GM12878 (cell line): ENCODE data around the gene POLD4. TPM values are rescaled to one million over a fixed set of nuclear protein-coding genes. Genes with fewer than 3 reads are reported as not detected.

Experiments used
- ATAC-seq: fragments of 200-7000 bp; cut with Tn5 transposase; 3 replicates; pipeline ENCODE4 v1.9.1; 2020; ENCODE audit warnings: mild to moderate bottlenecking, moderate library complexity
- BruUV-seq: library from RNA; stranded (reverse); fragments of 400-500 nt; replicated peaks from 2 replicates; lab custom pipeline; 2021; lab: Mats Ljungman, UMichigan
- CTCF ChIA-PET: fragments of 300-600 bp; sonication (Branson Sonifier 250); formaldehyde crosslinking; extraction: SDS; loops from one replicate; lab custom pipeline; 2021; ENCODE audit warnings: inconsistent platforms; lab: Yijun Ruan, JAX
- POLR2A ChIA-PET: fragments of 350-600 bp; formaldehyde crosslinking; extraction: SDS; loops from one replicate; lab custom pipeline; 2021; ENCODE audit warnings: inconsistent platforms; lab: Charles Lee
- RAD21 ChIA-PET: fragments of 300-600 bp; sonication (Branson Sonifier 250); formaldehyde crosslinking; loops from one replicate; lab custom pipeline; 2023; ENCODE audit warnings: antibody characterized with exemption; ENCODE audit not compliant: unreplicated experiment; lab: Charles Lee
- SMC1A ChIA-PET: fragments of 300-600 bp; sonication (Branson Sonifier 250); formaldehyde crosslinking; loops from one replicate; lab custom pipeline; 2023; ENCODE audit not compliant: unreplicated experiment, uncharacterized antibody; lab: Charles Lee
- DNase-seq: peaks from one replicate; pipeline ENCODE4 v3.0.0-alpha.2; 2011; ENCODE audit warnings: low read depth, low spot score
- FAIRE-seq: peaks from 3 replicates; lab custom pipeline; 2011; peaks lifted over from hg19 to GRCh38; lab: Jason Lieb, UNC
- H2AFZ ChIP-seq: 2 replicates; pipeline ENCODE4 v1.6.0; 2011; ENCODE audit warnings: low read depth, low read length, control low read depth; ENCODE audit not compliant: control insufficient read depth
- H3K27ac ChIP-seq: 2 replicates; pipeline ENCODE4 v1.5.1; 2011; ENCODE audit warnings: control low read depth; ENCODE audit not compliant: control insufficient read depth, insufficient read depth
- H3K27me3 ChIP-seq, 2 experiments: replicated peaks in 1 of 2; 2 replicates each; pipeline versions ENCODE4 v1.6.0 to v1.6.1; 2011; ENCODE audit warnings: low read length in 1 of 2; ENCODE audit not compliant: control insufficient read depth in 2 of 2, insufficient read depth in 2 of 2
- H3K36me3 ChIP-seq, 2 experiments: 2 replicates each; pipeline ENCODE4 v1.5.1; 2011; ENCODE audit warnings: low read length in 1 of 2; ENCODE audit not compliant: control insufficient read depth in 2 of 2, insufficient read depth in 2 of 2
- H3K4me1 ChIP-seq: 2 replicates; pipeline ENCODE4 v1.6.1; 2011; ENCODE audit warnings: mild to moderate bottlenecking, low read length, moderate library complexity, mixed read lengths; ENCODE audit not compliant: control insufficient read depth, insufficient read depth
- H3K4me2 ChIP-seq: 2 replicates; pipeline ENCODE4 v1.6.0; 2011; ENCODE audit warnings: control low read depth; ENCODE audit not compliant: control insufficient read depth, insufficient read depth
- H3K4me3 ChIP-seq: fragments of 200-600 bp; sonication (generic); 2 replicates; pipeline ENCODE4 v1.5.1; 2016
- H3K79me2 ChIP-seq: 2 replicates; pipeline ENCODE4 v1.6.0; 2011; ENCODE audit warnings: low read length; ENCODE audit not compliant: control insufficient read depth, insufficient read depth
- H3K9ac ChIP-seq: 2 replicates; pipeline ENCODE4 v1.8.0; 2011; ENCODE audit warnings: low read length, control low read depth, mixed read lengths; ENCODE audit not compliant: control insufficient read depth, insufficient read depth
- H3K9me3 ChIP-seq: replicated peaks from 3 replicates; pipeline ENCODE4 v1.5.1; 2011; ENCODE audit warnings: mild to moderate bottlenecking, low read length; ENCODE audit not compliant: control insufficient read depth, insufficient read depth
- H4K20me1 ChIP-seq: 2 replicates; pipeline ENCODE4 v1.6.0; 2011; ENCODE audit not compliant: control insufficient read depth, insufficient read depth
- ATF7 ChIP-seq: fragments of 450-650 bp; IDR thresholded peaks from 2 replicates; pipeline ENCODE4 v1.6.1; 2016; ENCODE audit warnings: low read depth, mild to moderate bottlenecking
- BCL3 ChIP-seq: IDR thresholded peaks from 2 replicates; pipeline ENCODE4 v1.6.1; 2011; ENCODE audit warnings: borderline replicate concordance, low read depth, mild to moderate bottlenecking, moderate library complexity, low read length; ENCODE audit not compliant: insufficient read depth, poor library complexity, severe bottlenecking
- CBFB ChIP-seq: IDR thresholded peaks from 2 replicates; pipeline ENCODE4 v1.6.1; 2016; ENCODE audit warnings: antibody characterized with exemption, low read depth
- CHD1 ChIP-seq: IDR thresholded peaks from 2 replicates; pipeline ENCODE4 v1.6.1; 2012; ENCODE audit warnings: low read depth, low read length, improper control_type of control experiment
- CREM ChIP-seq: IDR thresholded peaks from 2 replicates; pipeline ENCODE4 v1.6.1; 2014; ENCODE audit warnings: antibody characterized with exemption, low read depth
- GATAD2B ChIP-seq: fragments of 450-650 bp; conservative IDR thresholded peaks from 2 replicates; pipeline ENCODE4 v1.6.1; 2017; ENCODE audit warnings: low read depth, mild to moderate bottlenecking, moderate library complexity
- HCFC1 ChIP-seq: fragments of 150-350 bp; IDR thresholded peaks from 2 replicates; pipeline ENCODE4 v1.6.1; 2014; ENCODE audit warnings: low read length
- IRF5 ChIP-seq: fragments of 450-650 bp; IDR thresholded peaks from 2 replicates; pipeline ENCODE4 v1.6.1; 2017; ENCODE audit warnings: borderline replicate concordance
- KAT2A ChIP-seq: conservative IDR thresholded peaks from 2 replicates; pipeline ENCODE4 v1.6.1; 2011; ENCODE audit warnings: low read depth, low read length; ENCODE audit not compliant: control insufficient read depth
- KLF5 ChIP-seq: fragments of 450-650 bp; IDR thresholded peaks from 2 replicates; pipeline ENCODE4 v1.6.1; 2014; ENCODE audit warnings: mild to moderate bottlenecking; ENCODE audit not compliant: partially characterized antibody
- NFYA ChIP-seq: IDR thresholded peaks from 2 replicates; pipeline ENCODE4 v1.6.1; 2011; ENCODE audit warnings: low read depth, mild to moderate bottlenecking, low read length, improper control_type of control experiment, borderline replicate concordance
- PAX5 ChIP-seq: IDR thresholded peaks from 2 replicates; pipeline ENCODE4 v1.6.1; 2011; ENCODE audit warnings: low read depth, low read length, borderline replicate concordance
- SIX5 ChIP-seq: IDR thresholded peaks from 2 replicates; pipeline ENCODE4 v1.6.1; 2011; ENCODE audit warnings: mild to moderate bottlenecking, low read depth, low read length, moderate library complexity; ENCODE audit not compliant: severe bottlenecking
- SRF ChIP-seq, 2 experiments: IDR thresholded peaks; 2 replicates each; pipeline ENCODE4 v1.6.1; 2011; ENCODE audit warnings: low read depth in 2 of 2, low read length in 2 of 2, mild to moderate bottlenecking in 1 of 2, moderate library complexity in 1 of 2
- ZBTB40 ChIP-seq: fragments of 450-650 bp; IDR thresholded peaks from 2 replicates; pipeline ENCODE4 v1.6.1; 2016; ENCODE audit warnings: mild to moderate bottlenecking, moderate library complexity, borderline replicate concordance
- WGBS: methylation state at CpG from one replicate; pipeline ENCODE4 v1.1.6; 2016; ENCODE audit warnings: low lambda C conversion rate; ENCODE audit not compliant: insufficient replicate concordance, insufficient coverage; ENCODE audit errors: missing lambda C conversion rate; 5-methylcytosine and 5-hydroxymethylcytosine counted together
- in situ Hi-C: fragments of 300-500 bp; cut with MboI; formaldehyde crosslinking; loops from 9 replicates; pipeline ENCODE4 v1.14.3; 2018; ENCODE audit warnings: mixed read lengths
- intact Hi-C: fragments of 100-400 bp; cut with micrococcal nuclease; formaldehyde crosslinking; loops from one replicate; pipeline ENCODE4 v1.14.2; 2022; ENCODE audit not compliant: unreplicated experiment
- polyA plus RNA-seq, 11 experiments: library from polyadenylated mRNA; depleted of rRNA in 4 of 11; unstranded in 6 of 11; stranded (reverse) in 5 of 11; fragments of >200 nt; fragmentation: Nextera tagmentation in 4 of 11; fragmentation: Illumina TruSeq in 1 of 11; extraction: Ambion mirVana in 4 of 11; extraction: Trizol in 1 of 11; gene quantifications; 1 replicate in 1 of 11; 2 replicates in 10 of 11; pipeline versions ENCODE4 v1.2.1 to v1.2.3, GENCODE V29; 2011 to 2016; ENCODE audit warnings: inconsistent platforms in 2 of 11, missing spikeins in 2 of 11, low read depth in 1 of 11
- total RNA-seq, 4 experiments: library from RNA; depleted of rRNA in 3 of 4; stranded (reverse); fragments of >200 nt in 3 of 4; fragmentation: Illumina TruSeq in 1 of 4; extraction: Trizol in 1 of 4; gene quantifications; 2 replicates each; pipeline versions ENCODE4 v1.2.1 to v1.2.3, GENCODE V29; 2013 to 2021

Gene POLD4
- total and polyA plus RNA-seq, 10 of the 15 experiments (the other 5 are each of a cell fraction or from before 2014, with no cell fraction given): 8.1 to 176 (median 88.1) TPM

GRCh38 chr11:67303835-67304411 lies 49.4 kb downstream of the POLD4 start (continued):
- TF ChIP-seq IRF5 (no peak), CBFB (no peak), KAT2A (no peak), PAX5 (no peak)

- no peaks in the 10 kb centered on the region for H3K9me3 ChIP-seq
- H3K36me3 ChIP-seq: peaks cover 0 to 22% of the 10 kb centered on the region in 2 experiments; a peak in 2 of 4 replicates
- H3K4me1 ChIP-seq: no peaks in the 10 kb centered on the region
- no peaks in the 10 kb centered on the region for H3K27me3 ChIP-seq
- TF ChIP-seq HCFC1 (no peak), CHD1 (no peak), NFYA (no peak), GATAD2B (0 out of 2 replicates have a peak, but pooled peaks have one; percentile 52), BCL3 (peak; percentile 3), ZBTB40 (no peak), SIX5 (no peak), SRF (IDR thresholded peaks at IDR 0.05; ENCODE audit: low read depth in 2 of 2, low read length in 2 of 2) (no peak), CREM (no peak), KLF5 (no peak), ATF7 (no peak)
- no peaks in the 10 kb centered on the region for H3K79me2 ChIP-seq
- H2AFZ ChIP-seq: no peak within 1 kb of the TSS
- 33% methylated on average over 33 of the region's 65 CpGs for WGBS
- ChIA-PET RAD21 (no interaction called here), POLR2A (no interaction called here), CTCF (interaction anchor here (0.6 to 1.2 kb wide), 3 partner anchors 13 to 221 kb away, joined by 3 to 8 read pairs (median 3); no protein-coding TSS in a partner anchor), SMC1A (no interaction called here)
- no TSS peak for BruUV-seq
- H4K20me1 ChIP-seq: no peaks in the 10 kb centered on the region
- H3K4me3 ChIP-seq: no peak within 1 kb of the TSS
- no peak for FAIRE-seq
- no peak within 1 kb of the TSS for H3K9ac ChIP-seq
- intact Hi-C loops (no loop called here), in situ Hi-C loops (no loop called here)
- H3K4me2 ChIP-seq: no peak within 1 kb of the TSS
- ATAC-seq: peak; percentile 85
- H3K27ac ChIP-seq: no peak within 1 kb of the TSS
- DNase-seq: no peak
Measured at GRCh38 chr11:67303132-67303834, 50.1 kb downstream of the POLD4 start, which contains the start of gene SSH3. SSH3 (plus strand) TSS chr11:67303530; CDS start chr11:67303626, 96 bp downstream.
